ENCODE results near the gene LAMA4.

DNA sequence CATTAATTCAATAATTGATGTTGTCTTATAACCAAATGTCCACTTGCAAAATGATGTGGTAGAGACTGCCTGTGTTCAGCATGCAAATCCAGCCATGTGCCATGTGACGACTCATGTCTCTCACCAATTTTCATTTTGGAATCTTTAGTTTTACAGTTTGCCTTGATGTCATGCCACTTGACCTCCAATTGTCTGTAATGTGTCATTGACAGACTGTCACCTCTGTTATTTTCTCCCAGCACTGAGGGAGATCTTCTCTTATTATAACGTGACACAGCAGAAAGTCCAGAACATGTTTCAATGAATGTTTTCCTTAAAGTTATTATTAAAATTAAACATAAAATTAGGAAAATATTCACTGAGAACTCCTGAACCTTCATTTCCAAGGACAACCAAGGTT, 56.7 kb downstream of the LAMA4 start:
- TF ChIP-seq, protein P1, sequence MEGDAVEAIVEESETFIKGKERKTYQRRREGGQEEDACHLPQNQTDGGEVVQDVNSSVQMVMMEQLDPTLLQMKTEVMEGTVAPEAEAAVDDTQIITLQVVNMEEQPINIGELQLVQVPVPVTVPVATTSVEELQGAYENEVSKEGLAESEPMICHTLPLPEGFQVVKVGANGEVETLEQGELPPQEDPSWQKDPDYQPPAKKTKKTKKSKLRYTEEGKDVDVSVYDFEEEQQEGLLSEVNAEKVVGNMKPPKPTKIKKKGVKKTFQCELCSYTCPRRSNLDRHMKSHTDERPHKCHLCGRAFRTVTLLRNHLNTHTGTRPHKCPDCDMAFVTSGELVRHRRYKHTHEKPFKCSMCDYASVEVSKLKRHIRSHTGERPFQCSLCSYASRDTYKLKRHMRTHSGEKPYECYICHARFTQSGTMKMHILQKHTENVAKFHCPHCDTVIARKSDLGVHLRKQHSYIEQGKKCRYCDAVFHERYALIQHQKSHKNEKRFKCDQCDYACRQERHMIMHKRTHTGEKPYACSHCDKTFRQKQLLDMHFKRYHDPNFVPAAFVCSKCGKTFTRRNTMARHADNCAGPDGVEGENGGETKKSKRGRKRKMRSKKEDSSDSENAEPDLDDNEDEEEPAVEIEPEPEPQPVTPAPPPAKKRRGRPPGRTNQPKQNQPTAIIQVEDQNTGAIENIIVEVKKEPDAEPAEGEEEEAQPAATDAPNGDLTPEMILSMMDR (conservative IDR thresholded peaks at IDR 0.05) = no peak
- no peak for TF ChIP-seq EZH2 (IDR thresholded peaks at IDR 0.05; ENCODE audit: low read depth)

All from PC-9 (cell line).